ENCODE results near the gene PDZRN4.

- TF ChIP-seq CTCF (IDR thresholded peaks at IDR 0.05) (no peak), POLR2A (IDR thresholded peaks at IDR 0.05) (no peak), POLR2AphosphoS5 (IDR thresholded peaks at IDR 0.05) (no peak), EP300 (IDR thresholded peaks at IDR 0.05; ENCODE audit: low read depth) (no peak)
Measured at GRCh38 chr12:41254004-41254914, 66.1 kb downstream of the PDZRN4 start.
